Activated T-helper 9 cell treated with anti-CD3 and anti-CD28 coated beads, Interleukin-2, amount 50 U/mL, for 16 hours (primary cell): Measurements from ENCODE around the gene OTOA.
"Not testable (repeated sequence)": the region's sequence is repeated elsewhere in the genome, so short reads cannot be mapped to it uniquely, and the experiment has no call there.

Source experiments
- DNase-seq: peaks from one replicate; pipeline ENCODE4 v3.0.0-alpha.2; 2020; ENCODE audit warnings: low read depth

Gene OTOA

DNA sequence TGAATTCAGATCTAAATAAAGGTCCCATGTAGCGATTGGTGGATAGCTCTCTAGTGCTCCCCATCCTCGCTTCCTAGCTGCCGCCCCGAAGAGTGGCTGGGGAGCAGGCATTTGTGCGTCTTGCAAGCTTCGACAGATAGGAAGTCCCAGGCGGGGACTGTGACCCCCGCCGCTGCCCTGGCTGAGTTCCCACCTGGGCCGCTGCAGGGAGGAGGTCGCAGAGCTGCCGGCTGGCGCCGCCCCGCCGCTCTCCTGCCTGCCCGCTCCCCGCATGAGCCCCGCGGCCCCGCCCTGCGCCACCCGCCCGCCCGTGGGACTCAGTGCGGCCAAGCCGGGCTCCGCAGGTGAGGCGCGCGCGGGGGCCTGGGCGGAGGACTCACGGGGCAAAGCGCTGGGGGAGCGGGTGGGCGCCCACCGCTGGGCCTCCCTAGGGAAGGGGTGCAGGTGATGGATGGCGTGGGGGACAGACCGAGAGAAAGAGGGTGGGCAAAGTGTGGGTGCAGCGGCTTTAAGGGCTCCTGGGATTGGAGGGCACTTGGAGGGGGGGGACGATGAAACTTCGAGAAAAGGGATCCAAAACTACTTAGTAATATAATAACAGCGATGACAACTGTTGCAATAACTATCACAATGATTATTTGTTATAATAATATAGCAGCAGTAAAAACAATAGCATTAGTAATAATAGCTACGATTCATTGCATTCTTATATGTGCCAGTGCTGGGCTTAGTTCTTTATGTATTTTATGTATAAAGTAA is at the start of gene OTOA:
OTOA (plus strand) TSS at position 80 of the 759 bp plus-strand sequence. CDS start 14,547 bp downstream, outside the sequence.
- peak; percentile 9 for DNase-seq

DNA sequence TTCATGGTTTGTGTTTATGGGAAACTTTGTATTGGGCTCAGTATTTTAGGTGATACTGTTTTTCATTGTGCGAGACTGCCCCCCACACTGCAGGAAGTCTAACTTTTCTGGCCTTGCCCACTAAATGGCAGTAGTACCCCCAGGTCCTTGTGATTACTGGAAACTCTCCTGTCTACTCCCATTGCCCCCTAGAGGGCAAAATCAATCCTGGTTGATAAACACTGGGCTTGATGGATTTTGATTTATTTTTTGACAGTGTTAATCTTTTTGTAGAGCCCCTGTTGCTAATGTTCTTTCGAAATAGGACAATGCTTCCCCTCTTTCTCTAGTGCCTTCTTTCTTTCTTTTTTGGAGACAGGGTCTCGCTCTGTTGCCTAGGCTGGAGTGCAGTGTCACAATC is 48.9 kb upstream of the OTOA start:
- no peak for DNase-seq

DNA sequence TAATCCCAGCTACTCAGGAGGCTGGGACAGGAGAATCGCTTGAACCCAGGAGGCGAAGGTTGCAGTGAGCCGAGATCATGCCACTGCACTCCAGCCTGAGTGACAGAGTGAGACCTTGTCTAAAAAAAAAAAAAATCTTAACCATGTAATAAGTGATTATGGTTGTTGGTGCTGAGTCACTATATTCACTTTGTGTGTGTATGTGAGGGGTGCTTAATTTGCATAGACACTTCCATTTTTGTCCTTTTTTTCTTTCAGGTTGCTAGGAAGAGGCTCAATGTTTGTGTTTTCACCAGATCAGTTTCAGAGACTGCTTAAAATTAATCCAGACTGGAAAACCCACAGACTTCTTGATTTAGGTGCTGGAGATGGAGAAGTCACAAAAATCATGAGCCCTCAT is 46.2 kb upstream of the OTOA start:
- no peak for DNase-seq

DNA sequence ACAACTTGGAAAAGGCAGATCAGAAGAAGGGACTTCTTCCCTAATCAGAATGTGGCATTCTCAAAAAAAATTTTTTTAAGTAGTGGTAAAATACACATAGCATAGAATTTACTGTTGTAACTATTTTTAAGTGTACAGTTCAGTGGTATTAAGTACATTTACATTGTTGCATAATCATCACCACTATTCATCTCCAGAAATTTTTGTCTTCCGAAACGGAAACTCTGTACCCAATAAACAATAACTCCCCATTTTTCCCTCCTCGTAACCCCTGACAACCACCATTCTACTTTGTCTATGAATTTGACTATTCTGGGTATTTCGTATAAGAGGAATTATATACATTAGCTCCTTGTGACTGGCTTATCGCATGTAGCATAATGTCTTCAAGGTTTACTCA is 45.5 kb upstream of the OTOA start:
- no peak for DNase-seq

DNA sequence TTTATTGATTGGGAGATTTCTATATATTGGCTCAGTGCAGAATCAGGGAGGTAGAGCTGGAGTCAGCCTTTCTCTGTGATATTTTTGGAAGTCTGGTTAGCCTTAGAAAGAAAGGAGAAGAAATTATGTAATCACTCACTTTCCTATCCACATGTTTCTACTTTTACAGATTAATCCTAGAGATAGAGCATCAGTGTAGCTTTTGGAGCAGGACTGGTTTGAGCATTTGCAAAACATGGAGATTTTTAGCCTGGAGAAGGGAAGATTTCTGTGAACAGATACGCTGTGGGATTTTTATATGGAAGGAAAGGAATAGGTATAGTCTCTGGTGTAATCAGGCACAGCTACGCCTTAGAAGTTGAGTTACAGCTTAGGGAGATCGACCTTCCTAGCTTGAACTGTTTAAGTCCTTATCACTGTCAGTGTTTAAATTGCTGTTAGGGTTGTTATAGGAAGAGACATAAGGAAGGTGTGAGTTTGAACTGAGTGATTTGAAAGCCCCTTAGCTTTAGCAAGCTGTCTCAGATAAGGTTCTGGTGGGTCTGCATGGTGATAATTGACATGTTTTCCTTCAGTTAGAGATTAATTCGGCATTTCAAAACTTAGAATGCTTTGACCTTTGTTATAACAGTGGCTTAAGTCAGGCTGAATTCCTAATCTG is 43.9 kb upstream of the OTOA start:
- DNase-seq = no peak

DNA sequence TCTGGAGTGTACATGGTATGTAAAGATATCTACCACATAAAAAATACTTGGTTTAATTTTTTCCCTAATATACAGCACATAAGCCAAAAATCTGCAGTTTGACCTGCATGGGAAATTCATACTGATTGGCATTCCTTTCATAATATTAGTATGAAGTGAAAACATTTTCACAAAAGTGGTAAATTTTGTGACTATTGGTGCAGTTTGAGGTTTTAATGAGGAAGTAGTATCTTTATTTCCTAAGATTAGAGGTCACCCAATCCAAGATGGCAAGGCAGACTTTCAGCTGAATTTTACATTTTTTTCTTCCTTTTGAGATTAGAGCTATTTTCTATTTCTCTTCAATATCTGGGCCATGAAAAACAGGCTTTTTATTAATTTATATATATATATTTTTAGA is 43.2 kb upstream of the OTOA start:
- no peak for DNase-seq

DNA sequence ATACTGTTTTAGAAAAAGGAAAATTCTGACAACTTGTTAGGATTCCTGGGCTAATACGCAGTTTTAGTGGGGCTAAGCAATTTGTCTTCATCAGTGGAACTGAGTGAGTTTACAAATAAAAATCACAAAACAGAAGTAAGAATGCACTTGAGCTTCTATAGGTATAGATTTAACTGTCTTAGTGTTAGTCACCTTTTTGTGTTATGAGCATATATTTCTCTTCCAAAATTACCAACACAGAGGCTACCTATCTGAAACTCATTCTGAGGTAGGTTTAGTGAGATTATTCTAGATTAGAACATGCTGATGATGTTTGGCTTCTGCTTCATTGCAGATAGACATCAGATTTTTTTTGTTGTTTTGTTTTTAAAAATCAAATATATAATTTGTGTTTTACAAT is 41.2 kb upstream of the OTOA start:
- DNase-seq = no peak

DNA sequence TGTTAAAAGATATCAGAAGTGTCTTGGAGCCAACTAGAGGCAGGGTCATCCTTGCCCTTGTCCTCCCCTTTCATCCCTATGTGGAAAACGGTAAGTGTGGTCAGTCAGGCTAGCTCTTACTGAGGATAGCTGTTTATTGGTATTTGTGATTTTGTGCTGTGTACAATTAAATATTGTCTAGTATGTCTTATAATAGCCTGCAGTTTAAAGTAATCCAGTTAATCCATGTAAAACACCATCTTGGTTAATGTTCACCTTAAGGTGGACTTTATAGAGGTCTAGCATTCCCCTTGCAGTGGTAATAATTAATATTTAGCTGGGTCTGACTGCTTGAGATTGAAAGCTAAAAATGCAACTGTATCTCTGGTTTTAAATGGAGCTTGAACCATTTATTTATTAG is 38.7 kb upstream of the OTOA start:
- no peak for DNase-seq

DNA sequence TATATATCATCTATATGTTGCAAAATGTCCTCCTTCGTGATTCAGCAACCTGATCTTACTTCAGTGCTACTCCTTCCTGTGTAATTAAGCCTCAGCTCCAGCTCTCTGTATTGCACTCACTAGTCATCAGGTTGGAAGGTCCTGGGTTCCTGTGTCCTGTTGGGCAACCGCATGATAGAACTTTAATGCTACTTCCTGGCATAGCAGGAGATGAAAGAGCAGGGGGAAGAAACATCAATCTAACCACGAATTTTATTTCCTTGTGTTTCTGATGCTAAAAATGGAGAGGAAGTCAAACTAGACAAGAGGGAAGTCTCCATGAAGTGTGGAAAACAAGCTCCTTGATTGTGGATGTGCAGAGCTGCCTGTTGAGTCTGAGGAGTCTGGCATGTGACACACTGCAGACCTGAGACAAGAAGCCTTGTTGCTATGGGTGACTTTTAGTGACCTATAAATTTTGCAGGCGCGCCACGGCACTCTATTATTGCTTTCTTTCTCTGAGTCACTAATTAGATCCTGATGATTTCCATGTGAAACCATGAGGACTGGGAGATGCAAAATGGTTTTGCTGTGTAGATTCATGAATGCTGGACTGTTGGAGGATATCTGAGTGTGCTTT is 37.0 kb upstream of the OTOA start:
- no peak for DNase-seq

DNA sequence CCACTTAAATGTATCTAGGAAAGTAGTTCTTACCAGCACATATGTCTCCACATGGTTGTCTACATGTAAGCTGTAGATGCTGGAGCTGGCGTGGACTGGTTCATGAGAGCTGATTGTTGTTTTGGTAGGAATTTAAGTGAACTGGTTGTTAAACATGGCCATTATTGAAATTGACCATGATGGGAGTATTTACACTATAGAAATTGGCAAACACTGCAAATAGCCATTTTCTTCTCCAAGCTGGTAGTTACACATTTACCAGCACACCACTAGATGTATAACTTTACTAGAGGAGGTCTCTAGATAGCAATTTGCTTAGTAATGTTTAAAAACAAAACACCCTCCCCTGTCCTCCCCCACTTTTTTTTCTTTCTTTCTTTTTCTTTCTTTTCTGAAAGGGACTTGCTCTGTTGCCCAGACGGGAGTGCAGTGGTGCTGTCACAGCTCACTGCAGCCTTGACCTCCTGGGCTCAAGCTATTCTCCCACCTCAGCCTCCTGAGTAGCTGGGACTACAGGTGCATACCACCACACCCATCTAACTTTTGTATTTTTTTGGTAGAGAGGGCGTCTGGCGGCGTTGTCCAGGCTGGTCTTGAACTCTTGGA is 35.5 kb upstream of the OTOA start:
- DNase-seq = no peak

DNA sequence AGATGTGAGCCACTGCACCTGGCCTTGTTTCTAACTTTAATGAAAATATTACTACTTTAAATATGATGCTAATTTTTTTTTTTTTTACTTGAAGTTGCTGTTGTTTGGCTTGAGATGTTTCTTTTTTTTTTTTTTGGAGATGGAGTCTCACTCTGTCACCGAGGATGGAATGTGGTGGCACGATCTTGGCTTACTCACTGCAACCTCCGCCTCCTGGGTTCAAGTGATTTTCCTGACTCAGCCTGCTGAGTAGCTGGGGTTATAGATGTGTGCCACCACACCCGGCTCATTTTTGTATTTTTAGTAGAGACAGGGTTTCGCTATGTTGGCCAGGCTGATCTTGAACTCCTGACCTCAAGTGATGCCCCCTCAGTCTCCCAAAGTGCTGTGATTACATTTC is 35.0 kb upstream of the OTOA start:
- no peak for DNase-seq

DNA sequence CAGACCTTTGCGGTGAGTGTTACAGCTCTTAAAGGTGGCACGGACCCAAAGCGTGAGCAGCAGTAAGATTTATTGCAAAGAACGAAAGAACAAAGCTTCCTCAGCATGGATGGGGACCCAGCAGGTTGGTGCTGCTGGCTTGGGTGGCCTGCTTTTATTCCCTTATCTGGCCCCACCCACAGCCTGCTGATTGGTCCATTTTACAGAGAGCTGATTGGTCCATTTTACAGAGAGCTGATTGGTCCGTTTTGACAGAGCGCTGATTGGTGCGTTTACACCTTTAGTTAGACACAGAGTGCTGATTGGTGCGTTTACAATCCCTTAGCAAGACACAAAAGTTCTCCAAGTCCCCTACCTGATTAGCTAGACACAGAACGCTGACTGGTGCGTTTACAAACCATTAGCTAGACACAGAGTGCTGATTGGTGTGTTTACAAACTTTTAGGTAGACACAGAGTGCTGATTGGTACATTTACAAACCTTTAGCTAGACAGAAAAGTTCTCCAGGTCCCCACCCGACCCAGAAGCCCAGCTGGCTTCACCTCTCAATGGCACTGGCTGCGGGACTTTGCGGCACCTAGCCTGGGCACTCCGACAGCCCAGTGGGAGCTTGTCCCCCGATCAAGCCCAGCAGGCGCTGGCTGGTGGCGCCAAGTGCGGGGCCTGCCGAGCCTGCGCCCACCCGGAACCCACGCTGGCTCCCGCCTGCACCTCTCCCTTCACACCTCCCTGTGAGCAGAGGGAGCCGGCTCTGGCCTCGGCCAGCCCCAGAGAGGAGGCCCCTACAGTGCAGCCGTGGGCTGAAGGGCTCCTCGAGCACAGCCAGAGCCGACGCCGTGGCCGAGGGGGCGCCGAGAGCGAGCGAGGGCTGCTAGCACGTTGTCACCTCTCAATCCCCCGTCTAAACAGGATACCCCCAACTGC is 33.9 kb upstream of the OTOA start:
- not testable (repeated sequence) for DNase-seq

DNA sequence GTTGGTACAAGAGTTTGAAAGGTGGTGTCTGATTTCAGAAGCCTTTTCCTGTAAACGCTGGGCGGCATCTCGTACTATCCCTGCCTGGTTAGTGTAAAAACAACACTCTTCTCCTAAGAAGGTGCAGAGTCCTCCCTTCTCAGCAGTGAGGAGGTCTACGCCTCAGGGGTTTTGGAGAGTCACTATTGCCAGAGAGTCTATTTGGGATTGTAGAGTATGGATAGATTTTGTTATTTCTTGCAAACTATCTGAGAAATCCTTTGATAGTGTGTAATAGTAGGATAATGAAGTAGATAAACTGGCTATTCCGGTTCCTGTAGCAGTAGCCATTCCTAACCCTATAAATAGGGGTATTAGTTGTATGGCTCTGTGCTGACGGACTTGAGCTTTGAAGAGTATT is 32.9 kb upstream of the OTOA start:
- not testable (repeated sequence) for DNase-seq

DNA sequence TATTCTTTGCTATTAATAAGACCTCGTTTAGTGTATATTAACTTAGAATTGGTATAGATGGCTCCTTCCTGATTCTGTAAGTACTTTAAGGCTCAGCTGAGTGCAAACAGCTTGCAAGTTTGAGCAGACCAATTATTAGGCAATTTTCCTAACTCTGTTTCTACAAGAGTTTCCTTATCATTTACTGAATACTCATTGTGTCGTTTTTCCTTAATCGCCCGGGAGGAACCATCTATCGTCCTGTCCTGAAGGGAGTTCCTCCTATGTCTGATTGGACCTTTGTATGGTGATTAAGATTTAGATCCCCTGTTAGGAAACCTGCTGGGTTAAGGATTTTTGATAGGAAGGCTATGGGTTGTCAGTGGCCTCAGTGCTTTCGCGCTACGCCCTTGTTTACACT is 32.4 kb upstream of the OTOA start:
- not testable (repeated sequence) for DNase-seq

DNA sequence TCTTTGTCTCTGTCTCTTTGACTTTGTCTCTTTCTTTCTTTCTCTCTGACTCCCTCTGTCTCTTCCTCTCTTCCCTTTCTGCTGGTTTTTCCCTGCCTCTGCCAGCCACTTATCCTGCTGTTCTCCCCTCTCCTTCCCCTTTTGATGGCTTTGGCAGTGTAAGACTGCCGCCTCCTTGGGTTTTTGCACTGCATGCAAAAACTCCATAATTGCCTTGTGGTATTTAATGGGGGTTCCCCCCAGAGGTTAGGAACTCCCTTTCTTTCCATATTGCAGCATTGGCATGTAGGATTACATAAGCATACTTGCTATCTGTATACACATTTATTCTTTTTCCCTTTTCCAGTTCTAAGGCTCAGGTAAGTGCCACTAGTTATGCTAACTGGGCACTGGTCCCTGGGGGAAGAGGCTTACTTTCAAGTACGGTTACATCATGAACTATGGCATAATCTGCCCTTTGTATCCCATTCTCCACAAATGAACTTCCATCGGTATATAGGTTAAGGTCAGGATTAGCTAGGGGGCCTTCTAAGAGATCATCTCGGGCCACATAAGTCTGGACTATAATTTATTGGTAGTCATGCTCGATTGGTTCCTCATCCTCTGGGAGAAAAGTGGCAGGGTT is 31.7 kb upstream of the OTOA start:
- not testable (repeated sequence) for DNase-seq

DNA sequence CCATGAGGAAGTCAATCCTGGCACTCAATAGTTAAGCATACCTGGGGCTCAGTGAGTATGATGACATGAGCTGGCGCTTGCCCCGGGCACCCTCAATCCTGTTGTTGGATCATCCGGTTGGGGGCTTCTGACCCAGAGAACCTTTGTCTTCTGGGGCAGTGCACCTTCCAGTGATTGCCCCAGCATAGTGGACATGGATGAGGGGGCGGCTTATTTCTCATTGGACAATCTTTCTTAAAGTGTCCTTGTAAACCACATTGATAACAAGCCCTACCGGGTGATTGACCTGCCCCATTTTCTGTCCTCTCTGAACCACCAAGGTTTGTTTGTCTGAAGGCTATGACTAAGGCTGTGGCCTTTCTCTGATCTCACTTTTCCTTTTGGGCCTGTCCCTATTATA is 29.6 kb upstream of the OTOA start:
- no peak for DNase-seq

DNA sequence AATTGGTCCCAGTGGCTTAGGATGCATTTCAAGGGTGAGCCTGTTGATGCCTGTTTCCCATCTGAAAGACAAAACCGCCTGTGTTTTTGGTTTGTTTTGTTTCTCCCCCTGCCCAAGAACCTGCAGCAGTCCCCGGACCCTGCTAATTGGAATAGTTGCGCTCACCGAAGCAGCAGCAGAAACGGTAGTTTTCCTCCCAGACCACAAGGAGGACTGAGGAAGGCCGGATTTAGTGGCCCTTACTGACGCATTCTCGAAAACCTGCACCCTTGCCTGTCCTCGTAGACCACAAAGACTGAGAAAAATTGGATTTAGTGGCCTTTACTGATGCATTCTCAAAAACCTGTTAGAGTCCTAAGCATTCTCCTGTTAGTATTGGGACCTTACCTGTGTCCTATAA is 28.1 kb upstream of the OTOA start:
- not testable (repeated sequence) for DNase-seq

DNA sequence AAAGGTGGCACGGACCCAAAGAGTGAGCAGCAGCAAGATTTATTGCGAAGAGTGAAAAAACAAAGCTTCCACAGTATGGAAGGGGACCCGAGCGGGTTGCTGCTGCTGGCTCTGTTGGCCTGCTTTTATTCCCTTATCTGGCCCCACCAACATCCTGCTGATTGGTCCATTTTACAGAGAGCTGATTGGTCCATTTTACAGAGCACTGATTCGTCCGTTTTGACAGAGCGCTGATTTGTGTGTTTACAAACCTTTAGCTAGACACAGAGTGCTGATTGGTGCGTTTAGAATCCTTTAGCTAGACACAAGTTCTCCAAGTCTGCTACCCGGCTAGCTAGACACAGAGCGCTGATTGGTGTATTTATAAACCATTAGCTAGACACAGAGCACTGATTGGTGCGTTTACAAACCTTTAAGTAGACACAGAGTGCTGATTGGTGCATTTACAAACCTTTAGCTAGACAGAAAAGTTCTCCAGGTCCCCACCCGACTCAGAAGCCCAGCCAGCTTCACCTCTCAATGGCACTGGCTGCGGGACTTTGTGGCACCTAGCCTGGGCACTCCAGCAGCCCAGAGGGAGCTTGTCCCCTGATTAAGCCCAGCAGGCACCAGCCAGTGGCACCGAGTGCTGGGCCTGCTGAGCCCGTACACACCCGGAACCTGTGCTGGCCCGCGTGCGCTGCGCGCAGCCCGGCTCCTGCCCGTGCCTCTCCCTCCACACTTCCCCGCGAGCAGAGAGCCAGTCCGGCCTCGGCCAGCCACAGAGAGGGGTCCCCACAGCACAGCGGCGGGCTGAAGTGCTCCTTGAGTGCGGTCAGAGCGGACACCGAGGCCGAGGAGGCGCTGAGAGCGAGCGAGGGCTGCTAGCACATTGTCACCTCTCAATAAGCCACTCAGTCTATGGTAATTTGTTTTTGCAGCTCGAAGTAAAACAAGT is 26.5 kb upstream of the OTOA start:
- no peak for DNase-seq

DNA sequence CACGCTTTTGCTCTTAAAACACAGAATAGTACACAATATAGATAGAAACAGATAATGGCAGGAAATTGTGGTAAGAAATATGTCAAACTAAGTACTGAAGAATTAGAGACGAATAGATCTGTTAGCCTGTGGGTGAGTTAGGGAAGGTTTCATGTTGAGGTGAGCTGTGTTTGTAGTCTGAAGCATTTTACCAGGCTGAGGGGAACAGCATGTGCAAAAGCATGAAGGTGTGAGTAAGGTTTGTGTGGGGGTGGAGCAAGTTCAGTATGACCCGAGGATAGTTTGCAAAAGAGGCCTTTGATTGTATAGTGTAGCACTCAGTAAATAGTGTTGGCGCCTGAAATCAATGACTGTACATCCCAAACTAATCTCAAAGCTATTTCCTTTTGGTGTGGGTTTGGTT is 25.2 kb upstream of the OTOA start:
- no peak for DNase-seq

DNA sequence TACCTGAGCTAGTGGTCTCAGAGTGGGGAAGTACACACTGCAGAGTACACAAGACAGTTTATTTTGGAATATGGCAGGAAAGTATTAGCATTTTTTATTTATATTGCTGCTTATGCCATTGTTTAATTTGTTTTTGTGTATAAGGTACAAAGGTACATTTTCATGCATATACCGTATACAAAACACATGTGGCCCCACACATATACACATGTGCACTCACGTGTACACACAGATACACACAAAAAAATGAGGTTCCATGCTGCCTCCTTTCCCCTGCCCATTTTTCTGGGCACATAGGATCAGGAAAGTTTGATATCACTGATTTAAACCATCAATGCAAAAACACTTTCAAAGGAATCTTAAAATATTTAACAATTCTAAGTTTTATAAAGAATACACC is 24.3 kb upstream of the OTOA start:
- DNase-seq = no peak
